Measurements from ENCODE around the gene SDF4.
"Not testable (repeated sequence)": the region's sequence is repeated elsewhere in the genome, so short reads cannot be mapped to it uniquely, and the experiment has no call there.

SDF4 gene

DNA sequence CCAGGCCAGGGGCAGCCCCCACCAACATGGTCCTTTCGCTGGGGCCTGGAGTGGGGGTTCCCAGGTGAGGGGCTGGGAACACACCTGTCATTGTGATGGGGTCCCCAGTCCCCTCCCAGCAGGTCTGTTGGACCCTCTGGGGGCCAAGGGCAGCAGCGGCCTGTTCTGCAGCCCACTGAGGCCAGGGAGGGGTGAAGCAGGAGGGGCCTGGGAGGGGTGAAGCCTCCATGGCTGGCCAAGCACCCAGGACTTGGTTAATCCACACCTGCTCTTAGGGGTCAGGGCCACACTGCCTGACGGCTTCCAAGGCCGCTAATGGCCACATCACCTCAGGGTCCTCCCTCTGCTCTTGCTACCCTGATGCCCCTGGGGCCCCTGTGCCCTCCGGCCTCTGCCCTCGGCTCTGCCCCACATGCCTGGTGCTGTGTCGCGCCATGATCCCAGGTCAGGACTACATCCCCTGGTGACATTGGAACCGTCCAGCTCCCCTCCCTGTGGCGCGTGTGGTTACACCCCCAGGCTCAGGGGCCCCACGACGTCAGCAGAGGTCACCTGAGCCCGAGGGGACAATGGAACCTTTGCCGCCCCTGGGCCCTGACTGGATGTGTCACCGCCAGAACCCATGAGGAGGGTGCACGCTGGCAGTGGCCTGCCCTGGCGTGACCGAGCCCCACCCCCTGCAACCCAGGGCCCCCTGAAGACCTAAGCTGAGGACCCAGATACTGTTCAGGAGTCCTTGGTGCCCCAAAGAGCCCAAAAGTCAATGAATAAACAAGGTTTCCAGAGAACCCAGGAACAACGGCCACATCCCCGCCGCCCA lies 32.5 kb downstream of the SDF4 start:
- no peak for DNase-seq (ENCODE audit: low spot score)

DNA sequence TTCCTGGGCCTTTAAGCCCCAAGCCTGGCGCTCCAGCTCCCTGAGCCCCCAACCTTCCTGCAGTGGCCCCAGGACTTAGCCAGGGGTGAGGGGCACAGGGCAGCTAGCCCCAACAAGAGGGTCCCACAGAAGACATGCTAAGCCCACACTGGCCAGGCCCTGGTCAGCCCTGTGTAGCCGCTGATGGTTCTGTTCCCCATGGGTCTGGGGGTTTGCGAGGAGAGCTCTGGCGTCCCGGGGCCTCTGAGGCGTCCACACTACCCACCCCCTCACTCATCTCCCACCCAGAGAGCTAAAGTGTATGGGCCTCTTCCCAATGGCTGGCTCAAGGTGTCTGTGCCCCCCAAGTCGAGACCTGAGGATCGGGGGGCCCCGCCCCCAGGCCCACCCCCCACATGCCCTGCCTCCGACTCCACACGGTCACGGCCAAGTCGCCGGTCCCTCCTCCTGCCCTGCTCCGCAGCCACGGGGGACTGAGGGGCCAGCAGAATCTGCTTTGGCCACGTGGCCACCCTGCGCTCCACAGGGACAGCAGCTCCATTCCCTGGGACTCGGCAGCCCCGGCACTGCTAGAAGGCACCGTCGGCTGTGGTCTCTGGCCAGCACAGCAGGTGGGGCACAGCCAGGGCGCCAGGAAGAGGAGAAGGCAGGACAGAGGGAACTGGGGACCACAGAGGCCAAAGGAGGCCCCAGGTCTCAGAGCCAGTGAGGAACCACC lies 33.2 kb downstream of the SDF4 start:
- DNase-seq (ENCODE audit: low spot score), result no peak

DNA sequence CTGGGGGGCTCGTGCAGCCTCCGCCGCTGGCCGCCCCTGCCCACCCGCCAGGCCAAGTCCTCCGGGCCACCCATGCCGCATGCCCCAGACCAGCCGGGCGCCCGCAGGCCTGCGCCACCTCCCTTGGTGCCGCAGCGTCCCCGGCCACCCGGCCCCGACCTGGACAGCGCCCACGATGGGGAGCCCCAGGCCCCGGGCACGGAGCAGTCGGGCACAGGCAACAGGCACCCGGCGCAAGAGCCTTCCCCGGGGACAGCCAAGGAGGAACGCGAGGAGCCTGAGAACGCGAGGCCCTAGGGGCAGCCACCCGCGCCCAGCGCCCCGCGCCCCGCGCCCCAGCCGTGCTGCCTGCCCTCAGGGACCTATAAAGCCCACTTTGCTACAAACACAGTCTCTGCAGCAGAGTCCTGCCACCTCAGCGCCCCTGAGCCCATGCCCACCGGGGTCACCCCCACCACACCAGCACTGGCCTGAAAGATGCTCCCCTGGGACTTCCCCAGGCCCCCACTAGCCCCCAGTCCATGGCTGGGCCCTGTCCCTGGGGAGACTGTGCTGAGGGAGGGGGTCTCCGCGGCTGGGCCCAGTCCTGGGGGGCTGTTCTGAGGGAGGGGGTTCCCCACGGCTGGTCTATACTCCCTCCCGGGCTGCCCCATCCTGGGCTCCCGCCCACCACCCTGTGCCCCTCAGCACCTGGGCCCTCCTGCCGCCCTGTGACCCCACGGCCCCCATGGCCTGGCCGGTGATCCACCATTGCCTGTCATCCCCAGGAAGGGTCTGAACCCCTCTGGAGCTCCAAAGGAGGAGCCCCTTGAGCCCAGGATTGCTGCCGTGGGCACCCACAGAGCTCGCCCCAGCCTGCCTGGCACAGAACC lies 34.0 kb downstream of the SDF4 start:
- no peak for DNase-seq (ENCODE audit: low spot score)

DNA sequence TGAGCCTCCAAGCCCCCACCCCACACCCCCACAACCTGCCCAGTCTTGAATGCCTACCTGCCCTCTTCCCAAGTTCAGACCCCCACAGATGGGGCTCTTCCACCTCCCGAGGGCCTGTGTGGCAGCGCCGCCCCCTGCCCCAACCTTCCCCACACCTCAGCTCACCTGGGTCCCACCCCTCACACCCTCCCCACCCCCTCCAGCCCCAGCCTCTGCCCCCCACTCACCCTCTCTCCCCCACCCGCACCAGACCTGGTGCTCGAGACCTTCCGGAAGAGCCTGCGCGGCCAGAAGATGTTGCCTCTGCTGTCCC lies 34.7 kb downstream of the SDF4 start:
- no peak for DNase-seq (ENCODE audit: low spot score)

DNA sequence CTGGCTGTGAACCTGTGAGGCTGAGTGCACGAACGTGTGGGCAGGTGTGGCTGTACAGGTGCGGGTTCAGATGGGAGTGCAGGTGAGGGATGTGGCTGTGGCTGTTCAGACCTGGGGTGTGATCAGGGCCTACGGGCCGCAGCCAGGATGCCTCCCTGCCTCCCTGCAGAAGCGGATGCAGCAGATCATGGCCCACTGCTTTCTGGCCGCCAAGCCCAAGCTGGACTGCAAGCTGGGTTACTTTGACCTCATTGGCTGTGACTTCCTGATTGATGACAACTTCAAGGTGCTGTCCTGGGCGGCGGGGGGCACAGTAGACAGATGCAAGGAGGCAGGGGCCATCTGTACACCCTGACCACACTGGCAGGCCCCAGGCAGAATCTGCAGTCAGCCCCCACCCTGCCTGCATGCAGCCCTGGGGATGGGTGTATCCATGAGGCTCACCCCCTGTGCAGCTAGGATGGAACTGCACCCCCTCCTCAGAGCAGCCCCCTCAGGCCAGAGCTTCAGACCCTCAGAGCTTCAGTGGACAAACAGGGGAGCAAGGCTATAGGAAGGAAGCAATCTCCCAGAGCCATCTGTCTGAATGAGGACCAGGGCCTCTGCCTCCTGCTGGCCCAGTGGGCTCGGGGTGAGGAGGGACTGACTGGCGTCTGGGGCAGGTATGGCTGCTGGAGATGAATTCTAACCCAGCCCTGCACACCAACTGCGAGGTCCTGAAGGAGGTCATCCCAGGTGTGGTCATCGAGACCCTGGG lies 35.2 kb downstream of the SDF4 start:
- DNase-seq (ENCODE audit: low spot score), result no peak

DNA sequence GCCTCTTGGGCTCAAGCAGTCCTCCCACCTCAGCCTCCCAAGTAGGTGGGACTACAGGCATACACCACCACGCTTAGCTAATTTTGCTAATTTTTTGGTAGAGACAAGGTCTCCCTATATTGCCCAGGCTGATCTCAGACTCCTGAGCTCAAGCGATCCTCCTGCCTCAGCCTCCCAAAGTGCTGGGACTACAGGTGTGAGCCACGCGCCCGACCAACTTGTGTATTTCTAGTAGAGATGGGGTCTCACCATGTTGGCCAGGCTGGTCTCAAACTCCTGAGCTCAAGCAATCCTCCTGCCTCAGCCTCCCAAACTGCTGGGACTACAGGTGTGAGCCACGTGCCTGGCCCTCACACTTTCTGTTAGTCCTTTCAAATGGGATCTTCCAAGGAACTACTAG lies 36.1 kb downstream of the SDF4 start:
- not testable (repeated sequence) for DNase-seq (ENCODE audit: low spot score)

DNA sequence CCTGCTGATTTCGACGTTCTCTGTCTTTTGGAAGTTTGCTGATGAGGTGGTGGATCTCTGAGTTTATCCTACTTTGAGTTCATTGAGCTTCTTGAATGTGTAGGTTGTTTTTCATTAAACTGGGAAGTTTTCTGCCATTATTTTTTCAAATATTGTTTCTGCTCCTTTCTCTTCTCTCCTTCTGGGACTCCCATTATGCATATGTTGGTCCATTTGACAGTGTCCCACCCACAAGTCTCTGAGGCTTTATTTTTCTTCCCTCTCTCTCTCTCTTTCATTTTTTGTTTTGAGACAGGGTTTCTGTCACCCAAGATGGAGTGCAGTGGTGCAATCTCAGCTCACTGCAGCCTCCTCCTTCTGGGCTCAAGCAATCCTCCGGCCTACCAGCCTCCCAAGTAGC lies 37.1 kb downstream of the SDF4 start:
- DNase-seq (ENCODE audit: low spot score), result no peak

DNA sequence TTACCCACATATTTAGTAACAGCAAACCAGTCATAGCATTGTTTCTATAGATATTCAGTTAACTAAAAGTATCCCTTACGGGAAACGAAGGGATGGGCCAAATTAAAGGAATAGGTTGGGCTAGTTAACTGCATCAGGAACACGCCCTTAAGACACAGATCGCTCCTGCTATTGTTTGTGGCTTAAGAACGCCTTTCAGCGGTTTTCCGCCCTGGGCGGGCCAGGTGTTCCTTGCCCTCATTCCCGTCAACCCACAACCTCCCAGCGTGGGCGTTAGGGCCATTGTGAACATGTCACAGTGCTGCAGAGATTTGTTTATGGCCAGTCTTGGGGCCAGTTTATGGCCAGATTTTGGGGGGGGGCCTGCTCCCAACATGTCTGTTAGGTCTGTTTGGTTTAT lies 40.1 kb downstream of the SDF4 start:
- DNase-seq (ENCODE audit: low spot score), result no peak

DNA sequence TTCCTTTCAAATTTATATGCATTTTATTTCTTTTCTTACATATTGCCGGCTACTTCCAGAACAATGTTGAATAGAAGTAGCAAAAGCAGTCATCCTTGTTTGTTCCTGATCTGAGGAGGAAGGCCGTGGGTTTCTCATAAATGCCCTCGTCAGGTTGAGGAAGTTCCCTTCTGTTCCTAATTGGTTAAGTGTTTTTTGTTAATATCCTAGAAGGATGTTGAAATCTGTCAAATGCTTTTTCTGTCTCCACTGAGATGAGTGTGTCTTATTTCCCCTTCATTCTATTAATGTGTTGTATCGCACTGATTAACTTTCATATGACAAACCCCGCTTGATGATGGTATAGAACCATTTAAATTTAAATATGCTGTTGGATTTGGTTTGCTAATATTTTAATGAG lies 42.7 kb downstream of the SDF4 start:
- DNase-seq (ENCODE audit: low spot score), result no peak

DNA sequence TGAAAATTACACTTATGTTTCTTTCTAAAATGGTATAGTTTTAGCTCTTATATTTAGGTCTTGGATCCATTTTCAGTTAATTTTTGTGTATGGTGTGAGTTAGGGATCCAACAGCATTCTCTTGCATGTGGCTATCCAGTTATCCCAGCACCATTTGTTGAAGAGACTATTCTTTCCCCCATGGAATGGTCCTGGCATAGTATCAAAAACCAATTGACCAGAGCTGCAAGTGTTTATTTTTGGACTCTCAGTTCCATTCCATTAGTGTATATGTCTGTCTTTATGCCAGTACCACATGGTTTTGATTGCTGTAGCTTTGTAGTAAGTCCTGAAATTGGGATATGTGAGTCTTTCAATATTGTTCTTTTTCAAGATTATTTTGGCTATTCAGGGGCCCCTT lies 43.9 kb downstream of the SDF4 start:
- no peak for DNase-seq (ENCODE audit: low spot score)

DNA sequence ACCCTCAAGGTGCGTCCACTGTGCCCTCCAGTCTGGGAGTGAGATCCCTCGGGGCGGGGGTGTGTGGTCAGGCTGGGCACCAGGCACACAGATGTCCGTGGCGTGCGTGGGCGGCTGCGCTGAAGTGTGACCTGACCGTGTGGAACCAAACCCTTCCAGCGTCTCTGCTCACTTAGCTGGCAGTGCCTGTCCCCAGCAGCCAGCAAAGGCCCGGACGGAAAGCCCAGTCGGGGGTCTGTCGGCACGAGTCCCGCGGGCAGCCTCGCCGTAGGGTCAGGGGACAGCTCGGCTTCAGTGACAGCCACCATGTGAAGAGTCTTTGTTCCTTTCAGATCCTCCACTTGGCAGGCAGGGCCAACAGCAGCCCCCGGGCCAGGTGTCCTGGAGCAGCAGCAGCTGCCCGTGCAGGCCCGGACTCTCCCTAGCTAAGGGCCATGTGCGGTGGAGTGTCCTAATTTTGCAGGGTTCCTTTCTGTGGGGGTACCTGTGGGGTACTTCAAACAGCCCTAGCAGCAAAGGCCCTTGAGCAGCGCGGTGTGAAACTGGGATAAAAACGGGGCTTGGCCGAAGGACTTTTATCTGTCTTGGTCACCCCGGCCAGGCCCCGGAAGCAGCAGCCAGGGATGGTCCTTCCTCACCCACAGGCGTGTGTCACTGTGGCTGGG lies 46.6 kb downstream of the SDF4 start:
- no peak for DNase-seq (ENCODE audit: low spot score)

DNA sequence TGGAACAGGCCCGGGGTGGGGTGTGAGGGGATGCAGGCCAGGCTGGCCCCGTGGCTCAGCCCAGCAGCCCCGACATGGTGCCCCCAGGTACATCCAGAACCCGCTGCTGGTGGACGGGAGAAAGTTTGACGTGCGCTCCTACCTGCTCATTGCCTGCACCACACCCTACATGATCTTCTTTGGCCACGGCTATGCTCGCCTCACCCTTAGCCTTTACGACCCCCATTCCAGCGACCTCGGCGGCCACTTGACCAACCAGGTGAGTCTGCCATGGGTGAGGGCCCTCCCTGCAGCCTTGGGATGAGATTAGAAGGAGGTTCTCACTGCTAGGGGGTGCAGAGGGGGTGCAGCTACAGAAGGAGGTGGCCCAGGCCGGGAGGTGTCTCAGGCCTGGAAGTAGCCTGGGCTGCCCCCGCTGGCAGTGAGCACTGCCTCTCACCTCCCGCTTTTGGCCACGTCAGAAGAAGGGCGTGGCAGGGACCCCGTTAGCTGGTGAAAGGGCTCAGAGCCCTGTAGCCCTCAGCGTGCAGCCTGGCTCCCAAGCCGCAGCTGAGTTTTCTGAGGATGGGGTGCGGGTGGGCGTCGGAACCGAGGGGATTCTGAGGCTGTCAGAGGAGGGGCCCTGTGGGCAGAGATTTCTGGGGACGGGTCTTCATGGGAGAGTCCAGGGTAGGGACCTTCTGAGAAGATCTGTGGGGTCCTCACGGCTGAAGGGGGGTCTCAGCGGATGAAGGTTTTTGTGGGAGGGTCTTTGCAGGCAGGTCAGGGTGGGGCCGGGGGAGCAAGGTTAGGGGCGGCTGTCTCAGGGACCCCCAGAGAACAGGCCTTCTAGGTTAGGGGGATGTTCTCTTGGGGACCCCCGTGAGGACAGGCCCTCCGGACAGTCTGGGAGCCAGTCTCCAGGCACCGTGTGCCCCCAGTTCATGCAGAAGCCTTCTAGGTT lies 47.7 kb downstream of the SDF4 start:
- no peak for DNase-seq (ENCODE audit: low spot score)

DNA sequence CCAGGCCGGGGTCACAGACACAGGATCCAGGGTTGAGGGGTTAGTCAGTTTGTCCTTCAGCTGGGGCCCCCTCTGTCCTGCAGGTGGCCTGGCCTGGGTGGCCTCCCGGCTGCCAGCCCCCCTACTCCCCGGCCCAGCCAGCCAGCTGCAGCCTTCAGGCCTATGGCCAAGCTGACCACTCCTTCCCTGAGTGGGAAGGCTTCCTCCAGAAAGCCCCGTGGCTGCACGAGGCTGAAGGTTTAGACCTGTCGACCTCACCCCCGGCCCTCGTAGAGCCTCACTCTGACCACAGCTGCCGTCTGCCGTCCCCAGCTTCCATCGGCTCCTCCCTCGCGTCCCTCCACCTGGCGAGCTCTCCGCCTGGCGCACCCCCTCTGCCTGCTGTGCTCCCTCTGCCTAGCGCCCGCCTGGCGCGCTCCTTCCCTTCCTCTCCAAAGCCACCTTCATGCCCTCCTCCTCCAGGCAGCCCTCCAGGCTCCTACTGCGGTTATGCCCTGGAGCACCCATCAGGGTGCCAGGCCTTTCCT lies 48.5 kb downstream of the SDF4 start:
- DNase-seq (ENCODE audit: low spot score), result no peak

DNA sequence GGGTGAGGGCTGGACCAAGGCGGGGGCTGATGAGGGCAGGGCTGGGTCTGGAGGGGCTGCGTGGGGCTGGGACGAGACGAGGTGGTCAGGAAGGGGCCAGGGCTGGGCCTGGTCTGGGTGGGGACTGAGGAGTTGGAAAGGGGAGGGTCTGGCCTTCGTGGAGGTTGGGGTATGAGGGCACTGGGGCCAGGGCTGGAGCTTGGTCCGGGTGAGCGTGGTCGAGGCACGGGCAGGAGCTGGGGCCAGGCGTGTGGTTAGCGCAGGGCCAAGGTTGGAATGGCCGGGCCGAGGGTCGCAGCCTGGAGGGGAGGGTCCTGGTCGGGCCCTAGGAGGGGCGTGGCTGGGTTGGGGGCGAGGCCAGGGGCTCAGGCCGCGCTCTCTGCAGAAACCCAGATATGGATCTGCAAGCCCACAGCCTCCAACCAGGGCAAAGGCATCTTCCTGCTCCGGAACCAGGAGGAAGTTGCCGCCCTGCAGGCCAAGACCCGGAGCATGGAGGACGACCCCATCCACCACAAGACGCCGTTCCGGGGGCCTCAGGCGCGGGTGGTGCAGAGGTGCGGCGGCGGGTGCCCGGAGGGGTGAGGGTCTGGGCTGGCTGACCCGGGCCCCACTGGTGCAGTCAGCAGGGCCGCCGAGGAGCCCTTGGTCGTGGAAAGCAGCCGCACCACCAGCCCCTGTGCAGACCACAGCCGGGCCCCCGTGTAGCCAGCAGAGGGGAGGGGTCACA lies 49.1 kb downstream of the SDF4 start:
- no peak for DNase-seq (ENCODE audit: low spot score)

DNA sequence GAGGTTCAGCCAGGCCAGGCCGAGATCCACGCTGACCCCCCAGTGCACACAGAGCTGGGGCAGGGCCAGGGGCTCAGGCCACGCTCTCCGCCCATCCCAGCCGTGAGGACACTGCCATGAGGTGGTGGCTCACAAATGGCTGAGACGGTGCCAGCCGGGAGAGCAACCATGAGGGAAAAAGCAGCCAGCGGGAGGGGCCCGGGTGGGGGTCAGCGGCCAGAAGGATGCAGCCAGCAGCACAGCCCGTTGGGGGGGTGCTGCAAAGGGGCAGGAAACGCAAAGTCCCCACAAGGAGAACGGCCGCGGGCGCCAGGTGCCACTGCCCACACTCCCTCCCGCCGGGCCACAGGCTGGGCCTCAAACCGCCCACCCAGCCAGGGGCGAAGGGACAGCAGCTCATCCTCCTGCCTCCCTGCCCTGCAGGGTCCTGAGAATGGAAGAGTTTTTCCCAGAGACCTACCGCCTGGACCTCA lies 49.8 kb downstream of the SDF4 start:
- DNase-seq (ENCODE audit: low spot score), result no peak

DNA sequence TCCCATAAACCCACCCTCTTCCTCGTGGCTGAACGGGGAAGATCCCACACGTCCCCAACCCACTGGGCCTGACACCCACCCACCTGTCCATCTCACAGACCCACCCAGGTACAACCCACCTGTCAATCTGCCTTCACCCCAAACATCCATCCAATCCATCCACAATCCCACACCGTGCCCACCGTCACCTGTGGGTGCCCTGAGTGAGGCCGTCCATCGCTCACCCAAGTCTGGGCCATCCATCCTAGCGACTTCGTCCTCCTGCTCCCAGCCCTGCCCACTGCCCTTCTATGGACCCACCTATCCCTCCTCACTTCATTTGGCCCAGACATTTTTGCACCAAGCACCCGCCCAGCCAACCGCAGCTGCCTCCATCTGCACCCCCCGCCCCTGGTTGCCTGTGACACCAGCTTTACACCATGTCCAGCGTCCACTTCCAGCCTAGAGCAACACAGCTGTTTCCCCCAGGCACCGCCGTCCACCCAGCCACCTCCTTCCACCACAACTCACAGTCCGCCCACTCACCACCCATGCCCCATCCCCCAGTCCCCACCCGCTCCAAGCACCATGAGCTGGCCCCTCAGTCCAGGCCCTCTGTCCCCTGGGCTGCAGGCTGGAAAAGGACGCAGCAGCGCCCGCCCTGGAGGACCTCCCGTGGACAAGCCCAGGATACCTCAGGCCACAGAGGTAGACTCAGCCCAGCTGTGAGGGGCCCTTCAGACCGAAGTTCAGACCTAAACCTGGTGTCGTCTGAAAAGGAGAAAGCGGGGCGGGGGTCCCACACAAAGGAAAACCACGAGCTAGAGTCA lies 50.5 kb downstream of the SDF4 start:
- no peak for DNase-seq (ENCODE audit: low spot score)

DNA sequence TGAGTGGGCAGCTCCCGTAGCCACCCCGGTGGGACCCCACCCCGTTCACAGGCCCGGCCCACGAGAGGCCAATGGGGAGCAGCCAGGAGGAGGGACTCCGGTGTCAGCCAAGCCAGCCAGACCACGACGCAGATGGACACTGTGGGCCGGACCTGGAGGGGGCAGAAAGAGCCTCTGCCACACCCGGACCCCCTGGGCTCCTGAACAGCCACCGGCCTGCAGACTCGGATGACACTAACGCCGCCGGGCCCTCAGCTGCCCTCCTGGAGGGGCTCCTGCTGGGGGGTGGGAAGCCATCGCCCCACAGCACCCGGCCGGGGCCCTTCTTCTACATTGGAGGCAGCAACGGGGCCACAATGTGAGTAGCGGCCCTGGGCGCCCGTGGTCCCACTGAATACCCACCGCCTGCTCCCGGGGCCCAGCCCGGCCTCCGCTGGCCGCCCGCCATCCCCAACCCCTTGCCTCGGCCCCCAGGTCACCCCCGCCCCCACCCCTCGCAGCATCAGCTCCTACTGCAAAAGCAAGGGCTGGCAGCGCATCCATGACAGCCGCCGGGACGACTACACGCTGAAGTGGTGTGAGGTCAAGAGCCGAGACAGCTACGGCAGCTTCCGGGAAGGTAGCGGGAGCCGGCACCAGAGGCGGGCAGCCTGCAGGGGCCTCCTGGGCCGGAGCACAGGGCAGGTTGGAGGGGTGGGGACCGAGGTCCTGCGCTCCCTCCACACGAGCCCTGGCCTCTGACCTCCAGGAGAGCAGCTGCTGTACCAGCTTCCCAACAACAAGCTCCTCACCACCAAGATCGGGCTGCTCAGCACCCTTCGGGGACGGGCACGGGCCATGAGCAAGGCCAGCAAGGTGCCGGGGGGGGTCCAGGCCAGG lies 51.6 kb downstream of the SDF4 start:
- DNase-seq (ENCODE audit: low spot score), result no peak
